HG03439 (cell line): ENCODE measurements around the gene LRP4.
A peak's percentile ranks its signal among the peaks of the same experiment; 100 is the strongest.
"Not testable (repeated sequence)": the region's sequence is repeated elsewhere in the genome, so short reads cannot be mapped to it uniquely, and the experiment has no call there.

ENCODE experiments used
- ATAC-seq: cut with Tn5 transposase; IDR thresholded peaks from one replicate; pipeline ENCODE4 v1.9.1; 2021; ENCODE audit warnings: mild to moderate bottlenecking, moderate library complexity; ENCODE audit not compliant: unreplicated experiment

Gene LRP4, protein sequence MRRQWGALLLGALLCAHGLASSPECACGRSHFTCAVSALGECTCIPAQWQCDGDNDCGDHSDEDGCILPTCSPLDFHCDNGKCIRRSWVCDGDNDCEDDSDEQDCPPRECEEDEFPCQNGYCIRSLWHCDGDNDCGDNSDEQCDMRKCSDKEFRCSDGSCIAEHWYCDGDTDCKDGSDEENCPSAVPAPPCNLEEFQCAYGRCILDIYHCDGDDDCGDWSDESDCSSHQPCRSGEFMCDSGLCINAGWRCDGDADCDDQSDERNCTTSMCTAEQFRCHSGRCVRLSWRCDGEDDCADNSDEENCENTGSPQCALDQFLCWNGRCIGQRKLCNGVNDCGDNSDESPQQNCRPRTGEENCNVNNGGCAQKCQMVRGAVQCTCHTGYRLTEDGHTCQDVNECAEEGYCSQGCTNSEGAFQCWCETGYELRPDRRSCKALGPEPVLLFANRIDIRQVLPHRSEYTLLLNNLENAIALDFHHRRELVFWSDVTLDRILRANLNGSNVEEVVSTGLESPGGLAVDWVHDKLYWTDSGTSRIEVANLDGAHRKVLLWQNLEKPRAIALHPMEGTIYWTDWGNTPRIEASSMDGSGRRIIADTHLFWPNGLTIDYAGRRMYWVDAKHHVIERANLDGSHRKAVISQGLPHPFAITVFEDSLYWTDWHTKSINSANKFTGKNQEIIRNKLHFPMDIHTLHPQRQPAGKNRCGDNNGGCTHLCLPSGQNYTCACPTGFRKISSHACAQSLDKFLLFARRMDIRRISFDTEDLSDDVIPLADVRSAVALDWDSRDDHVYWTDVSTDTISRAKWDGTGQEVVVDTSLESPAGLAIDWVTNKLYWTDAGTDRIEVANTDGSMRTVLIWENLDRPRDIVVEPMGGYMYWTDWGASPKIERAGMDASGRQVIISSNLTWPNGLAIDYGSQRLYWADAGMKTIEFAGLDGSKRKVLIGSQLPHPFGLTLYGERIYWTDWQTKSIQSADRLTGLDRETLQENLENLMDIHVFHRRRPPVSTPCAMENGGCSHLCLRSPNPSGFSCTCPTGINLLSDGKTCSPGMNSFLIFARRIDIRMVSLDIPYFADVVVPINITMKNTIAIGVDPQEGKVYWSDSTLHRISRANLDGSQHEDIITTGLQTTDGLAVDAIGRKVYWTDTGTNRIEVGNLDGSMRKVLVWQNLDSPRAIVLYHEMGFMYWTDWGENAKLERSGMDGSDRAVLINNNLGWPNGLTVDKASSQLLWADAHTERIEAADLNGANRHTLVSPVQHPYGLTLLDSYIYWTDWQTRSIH (N-terminal part only)

DNA sequence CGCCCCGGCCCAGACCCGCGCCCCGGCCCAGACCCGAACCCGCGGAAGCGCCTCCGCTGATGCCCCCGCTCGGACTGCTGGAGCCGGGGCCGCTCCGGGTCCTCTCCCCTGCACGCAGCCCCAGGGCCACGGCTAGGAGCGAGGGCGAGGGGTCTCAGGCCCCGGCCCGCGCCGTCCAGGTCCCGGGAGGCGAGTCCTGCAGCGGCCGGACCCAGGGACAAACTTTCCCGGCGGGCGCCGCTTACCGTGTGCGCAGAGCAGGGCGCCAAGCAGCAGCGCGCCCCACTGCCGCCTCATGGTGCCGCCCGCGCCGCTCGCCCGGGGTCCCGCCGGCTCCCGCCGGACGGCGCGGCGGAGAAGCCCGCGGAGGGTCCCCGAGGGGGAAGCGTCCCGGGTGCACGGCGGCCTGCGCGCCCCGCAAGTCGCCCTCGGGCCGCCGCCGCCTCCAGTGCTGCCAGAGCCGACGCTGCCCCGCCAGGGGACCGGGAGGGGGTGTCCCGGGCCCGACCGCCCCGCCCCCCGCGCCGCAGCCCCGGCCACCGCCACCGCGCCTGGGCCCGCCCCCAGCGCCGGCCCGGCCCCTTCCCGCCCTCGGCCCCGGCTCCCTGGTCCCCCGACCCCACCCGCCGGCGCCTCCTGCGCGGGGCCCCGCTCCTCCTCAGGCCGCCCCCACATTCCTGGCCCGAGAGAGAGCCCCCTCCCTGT, at the start of gene LRP4:
TSS of gene LRP4 (minus strand) at position 468 of the 705 bp plus-strand sequence. CDS start at position 297, 171 bp downstream.
- peak; percentile 53 for ATAC-seq

GRCh38 chr11:46967962-46968361, 49.6 kb upstream of the LRP4 start:
- no peak for ATAC-seq

GRCh38 chr11:46966773-46967172, 48.4 kb upstream of the LRP4 start:
- ATAC-seq: no peak

GRCh38 chr11:46963844-46964243, 45.5 kb upstream of the LRP4 start:
- ATAC-seq: no peak

DNA sequence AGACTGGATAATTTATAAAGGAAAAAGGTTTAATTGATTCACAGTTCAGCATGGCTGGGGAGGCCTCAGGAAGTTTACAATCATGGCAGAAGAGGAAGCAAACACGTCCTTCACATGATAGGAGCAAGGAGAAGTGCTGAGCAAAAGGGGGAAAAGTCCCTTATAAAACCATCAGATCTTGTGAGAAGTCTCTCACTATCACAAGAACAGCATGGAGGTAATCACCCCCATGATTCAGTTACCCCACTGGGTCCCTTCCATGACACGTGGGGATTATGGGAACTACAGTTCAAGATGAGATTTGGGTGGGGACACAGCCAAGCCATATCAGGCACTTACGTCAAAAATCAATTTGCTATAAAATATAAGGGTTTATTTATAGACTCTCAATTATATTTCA, 43.5 kb upstream of the LRP4 start:
- not testable (repeated sequence) for ATAC-seq

DNA sequence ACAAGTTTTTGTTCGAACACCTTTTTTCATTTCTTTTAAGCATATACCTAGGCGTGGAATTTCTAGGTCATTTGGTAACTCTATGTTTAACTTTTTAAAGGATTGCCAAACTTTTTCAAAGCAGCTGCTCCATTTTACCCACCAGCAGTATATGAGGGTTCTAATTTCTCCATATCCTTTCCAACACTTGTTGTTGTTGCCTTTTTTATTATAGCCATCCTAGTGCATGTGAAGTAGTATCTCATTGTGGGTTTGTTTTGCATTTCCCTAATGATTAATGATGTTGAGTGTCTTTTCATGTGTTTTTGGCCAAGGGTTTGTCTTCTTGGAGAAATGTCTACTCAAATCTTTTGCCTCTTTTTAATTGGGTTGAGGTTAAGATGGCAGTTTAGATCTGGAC, 42.7 kb upstream of the LRP4 start:
- ATAC-seq: no peak

DNA sequence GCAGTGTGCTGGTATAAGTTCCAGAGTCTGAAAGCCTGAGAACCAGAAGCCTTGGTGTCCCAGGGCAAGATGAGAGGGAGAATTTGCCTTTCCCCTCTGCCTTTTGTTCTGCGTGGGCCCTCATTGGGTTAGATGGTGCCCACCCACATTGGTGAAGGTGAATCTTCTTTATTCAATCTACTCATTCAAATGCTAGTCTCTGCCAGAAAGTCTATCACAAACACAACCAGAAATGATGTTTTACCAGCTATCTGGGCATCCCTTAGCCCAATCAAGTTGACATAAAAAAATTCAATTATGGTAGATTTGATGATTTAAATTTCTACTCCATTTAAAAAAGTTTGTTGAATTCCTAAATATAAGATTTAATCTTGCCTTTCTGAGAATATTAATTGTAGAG, 40.4 kb upstream of the LRP4 start:
- no peak for ATAC-seq

- ATAC-seq: no peak
Observed at GRCh38 chr11:46953093-46953492, 34.7 kb upstream of the LRP4 start.

DNA sequence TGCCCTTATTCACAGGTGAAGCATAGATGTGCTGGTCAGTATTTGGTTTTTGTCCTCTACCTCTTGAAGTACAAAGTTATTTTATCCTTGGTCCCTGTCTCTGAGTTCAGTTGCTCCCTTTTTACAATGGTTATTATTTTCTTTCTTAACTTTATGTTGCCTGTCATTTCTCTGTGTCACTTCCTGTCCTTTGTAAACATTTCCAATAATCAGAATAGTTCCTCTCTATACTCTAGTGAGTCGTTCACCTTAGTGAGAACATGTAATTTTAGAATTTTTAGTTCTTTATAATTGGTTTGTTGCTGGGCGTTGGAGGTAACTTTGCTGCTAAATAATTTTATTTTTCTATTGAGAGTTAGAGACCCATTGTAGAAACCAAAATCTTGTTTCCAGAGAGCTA, 34.2 kb upstream of the LRP4 start:
- no peak for ATAC-seq

- no peak for ATAC-seq
Observed at GRCh38 chr11:46951864-46952263, 33.5 kb upstream of the LRP4 start.

DNA sequence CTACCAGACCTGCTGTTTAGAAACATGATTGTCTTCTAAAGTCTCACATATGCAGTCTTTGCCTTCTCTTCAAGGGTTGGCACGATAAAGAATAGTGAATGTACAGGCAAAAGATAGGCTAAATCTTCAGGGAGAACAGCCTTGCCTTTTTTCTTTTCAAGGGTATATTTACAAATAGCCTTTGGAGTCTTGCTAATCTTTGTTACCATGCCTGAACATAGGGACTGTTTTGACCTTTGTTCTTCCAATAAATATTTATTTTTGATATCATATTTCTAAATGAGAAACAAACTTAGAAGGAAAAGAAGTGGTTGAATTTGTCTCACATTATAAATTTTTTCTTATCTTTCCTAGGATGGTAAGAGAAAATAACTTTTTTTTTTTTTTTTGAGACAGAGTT, 30.9 kb upstream of the LRP4 start:
- ATAC-seq: no peak

DNA sequence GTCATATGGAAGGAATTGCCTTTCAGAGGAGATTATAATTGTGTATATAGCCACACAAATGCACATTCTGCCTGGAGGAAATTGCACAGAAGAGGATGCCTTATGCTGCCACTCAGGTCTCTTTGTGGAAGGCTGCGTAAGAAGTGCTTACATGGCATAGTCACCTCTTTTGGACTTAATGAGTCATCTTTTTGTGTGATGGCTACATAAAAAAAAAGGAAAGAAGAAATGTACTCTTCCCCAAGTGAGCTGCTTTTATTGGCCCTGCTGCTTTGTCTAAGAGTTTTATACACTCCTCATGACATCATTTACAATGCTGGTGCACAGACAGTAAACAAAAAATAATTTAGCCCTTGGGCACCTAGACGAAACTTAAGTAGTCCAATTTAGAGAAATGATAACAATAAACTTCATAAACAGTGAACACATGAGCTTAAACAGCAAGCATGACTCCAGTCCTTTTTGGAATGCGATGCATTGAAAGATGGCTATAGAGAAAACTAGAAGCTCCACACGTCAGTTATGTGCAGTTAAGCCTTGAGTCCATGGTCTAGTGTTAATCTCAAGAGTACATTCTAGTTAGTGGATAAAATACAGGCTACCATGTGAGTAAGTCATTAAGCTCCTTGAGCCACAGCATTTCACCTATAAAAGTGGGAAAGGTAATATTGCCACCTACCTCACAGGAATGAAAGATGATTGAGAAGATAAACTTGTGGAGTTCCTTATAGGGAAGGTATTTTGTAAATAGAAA, 30.2 kb upstream of the LRP4 start:
- no peak for ATAC-seq

- ATAC-seq: no peak
Observed at GRCh38 chr11:46947399-46948077, 29.2 kb upstream of the LRP4 start.

- no peak for ATAC-seq
Observed at GRCh38 chr11:46944356-46945075, 26.2 kb upstream of the LRP4 start.

GRCh38 chr11:46942172-46942571, 23.8 kb upstream of the LRP4 start:
- ATAC-seq: no peak

GRCh38 chr11:46936138-46937110, 18.1 kb upstream of the LRP4 start, which contains the start of gene CSTPP1:
TSS of gene CSTPP1 (plus strand) at chr11:46936761. CDS start at chr11:46936806, 45 bp downstream.
- peak; percentile 90 for ATAC-seq

DNA sequence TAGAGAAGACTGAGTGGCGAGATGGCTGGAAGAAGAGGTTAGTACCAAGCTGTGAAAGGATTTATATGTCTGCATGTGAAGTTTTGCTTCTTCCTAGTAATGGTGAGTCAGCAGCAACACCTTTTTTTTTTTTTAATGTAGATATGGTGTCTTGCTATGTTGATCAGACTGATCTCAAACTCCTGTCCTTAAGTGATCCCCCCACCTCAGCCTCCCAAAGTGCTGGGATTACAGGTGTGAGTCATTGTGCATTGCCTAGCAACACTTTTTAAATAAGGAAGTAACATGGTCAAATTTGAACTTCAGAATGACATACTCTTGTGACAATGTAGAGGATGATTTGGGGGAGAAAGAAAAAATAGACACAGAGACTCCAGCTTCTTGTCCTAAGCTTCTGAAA, 11.7 kb upstream of the LRP4 start:
- no peak for ATAC-seq
